ENCODE results near the gene GPR160. TPM values are rescaled to one million over a fixed set of nuclear protein-coding genes. Genes with fewer than 3 reads are reported as not detected.

The GPR160 gene
- total and polyA plus RNA-seq, 2 of the 13 experiments (the other 11 are each of a cell fraction or from before 2014, with no cell fraction given), result 12.1 to 23.2 TPM

GRCh38 chr3:170003881-170004356, 33.9 kb upstream of the GPR160 start (continued):
- no peak for TF ChIP-seq BCLAF1 (IDR thresholded peaks at IDR 0.05)
- TF ChIP-seq SKIL (CRISPR knock-in tag; IDR thresholded peaks at IDR 0.05; ENCODE audit: borderline replicate concordance), result no peak
- no peak for TF ChIP-seq ZNF577 (CRISPR knock-in tag; IDR thresholded peaks at IDR 0.05; ENCODE audit: borderline replicate concordance, low read depth)
- TF ChIP-seq ZNF737 (CRISPR knock-in tag; IDR thresholded peaks at IDR 0.05; ENCODE audit: borderline replicate concordance), result no peak
- no peak for TF ChIP-seq SNAPC4 (CRISPR knock-in tag; IDR thresholded peaks at IDR 0.05)
- peak; percentile 25 for TF ChIP-seq XRCC5 (optimal IDR thresholded peaks at IDR 0.05; ENCODE audit: low read length)
- TF ChIP-seq CENPBD1 (CRISPR knock-in tag; IDR thresholded peaks at IDR 0.05; ENCODE audit: borderline replicate concordance, low read depth), result no peak
- no peak for TF ChIP-seq E2F5 (CRISPR knock-in tag; conservative IDR thresholded peaks at IDR 0.05)
- no peak for TF ChIP-seq ZBTB43 (CRISPR knock-in tag; conservative IDR thresholded peaks at IDR 0.05)
- no peak for TF ChIP-seq SMARCC2 (IDR thresholded peaks at IDR 0.05)
- no peak for TF ChIP-seq CSRNP1 (CRISPR knock-in tag; IDR thresholded peaks at IDR 0.05)
- TF ChIP-seq PREB (CRISPR knock-in tag; IDR thresholded peaks at IDR 0.05), result no peak
